ENCODE results near the gene TAS2R31. TPM values are rescaled to one million over a fixed set of nuclear protein-coding genes. Genes with fewer than 3 reads are reported as not detected.
A peak's percentile ranks its signal among the peaks of the same experiment; 100 is the strongest.

The TAS2R31 gene
- total RNA-seq (2021; ENCODE audit: unreplicated experiment) = 1.7 TPM
- polyA plus RNA-seq (2012) = 0.05 and 0.07 TPM in 2 replicates
- percentile 87 among the genes with signal in this experiment for Bru-seq, nascent RNA
- percentile 75 among the genes with signal in this experiment for BruChase-seq, experiment 1, labeled RNA remaining after a 6-hour chase
- BruChase-seq, experiment 2, labeled RNA remaining after a 2-hour chase = percentile 93 among the genes with signal in this experiment
- long read RNA-seq = 0 reads

- H3K79me2 ChIP-seq (ENCODE audit: insufficient read depth, low read length) = 0 out of 2 replicates have a peak, but pooled peaks cover 2% of the 10 kb centered on the region
- ATAC-seq = no peak
- BruUV-seq (replicated peaks) = no TSS peak
- no peak within 1 kb of the TSS for H3K9ac ChIP-seq (ENCODE audit: low read length)
- no peaks in the 10 kb centered on the region for H3K9me2 ChIP-seq (ENCODE audit: insufficient read depth)
- DNase-seq (ENCODE audit: low read depth, low spot score) = no peak
- no peak within 1 kb of the TSS for H3K27ac ChIP-seq (ENCODE audit: low read depth, low read length)
- RAD21 ChIA-PET (ENCODE audit: low non-redundant PET in 1 of 2, low total read pairs in 2 of 2, uncharacterized antibody in 2 of 2, unreplicated experiment in 2 of 2) = no interaction called here
- peaks cover 0 to 10% of the 10 kb centered on the region in 2 experiments; a peak in 1 of 4 replicates for H3K36me3 ChIP-seq (ENCODE audit: control insufficient read depth in 1 of 2, insufficient read depth in 2 of 2, low read length in 2 of 2)
- no peaks in the 10 kb centered on the region for H3K9me3 ChIP-seq (ENCODE audit: control insufficient read depth in 1 of 2, insufficient read depth in 1 of 2, low read depth in 1 of 2, low read length in 2 of 2)
- POLR2A ChIA-PET = no interaction called here
- CTCF ChIA-PET = no interaction called here
- no peak within 1 kb of the TSS for H3K4me3 ChIP-seq (replicated peaks in 1 of 2; ENCODE audit: low read depth in 1 of 2, low read length in 2 of 2)
- no peak within 1 kb of the TSS for H2AFZ ChIP-seq (ENCODE audit: low read depth, low read length, poor library complexity, severe bottlenecking)
- H4K20me1 ChIP-seq (ENCODE audit: insufficient read depth) = no peaks in the 10 kb centered on the region
- no peaks in the 10 kb centered on the region for H3K4me1 ChIP-seq (ENCODE audit: control insufficient read depth in 1 of 2, insufficient read depth in 2 of 2, low read length in 2 of 2)
- TF ChIP-seq EZH2 (IDR thresholded peaks at IDR 0.05) = no peak
- no peak for TF ChIP-seq REST (IDR thresholded peaks at IDR 0.05; ENCODE audit: low read depth)
- no peak for TF ChIP-seq RAD21 (IDR thresholded peaks at IDR 0.05; ENCODE audit: low read depth)
- no peak for TF ChIP-seq SP1 (IDR thresholded peaks at IDR 0.05; ENCODE audit: low read depth)
- no peak for TF ChIP-seq ELF1 (IDR thresholded peaks at IDR 0.05; ENCODE audit: borderline replicate concordance, low read depth)
- TF ChIP-seq TCF7L2 (IDR thresholded peaks at IDR 0.05; ENCODE audit: borderline replicate concordance, extremely low read depth, insufficient read depth, insufficient read length) = no peak
- TF ChIP-seq EZH2phosphoT487 (IDR thresholded peaks at IDR 0.05; ENCODE audit: borderline replicate concordance) = no peak
- no peak for TF ChIP-seq ZFX (IDR thresholded peaks at IDR 0.05)
- TF ChIP-seq CTCF (IDR thresholded peaks at IDR 0.05 in 2 of 3, conservative IDR thresholded peaks at IDR 0.05 in 1 of 3; ENCODE audit: borderline replicate concordance in 1 of 3, insufficient read depth in 1 of 3, low read depth in 2 of 3, low read length in 2 of 3) = no peak
- no peak for TF ChIP-seq POLR2AphosphoS5 (IDR thresholded peaks at IDR 0.05; ENCODE audit: low read depth, low read length)
- no peak for TF ChIP-seq POLR2A (IDR thresholded peaks at IDR 0.05; ENCODE audit: borderline replicate concordance, extremely low read depth, insufficient read depth, insufficient read length)
- no peak for TF ChIP-seq ZNF274 (IDR thresholded peaks at IDR 0.05; ENCODE audit: low read depth, low read length)
- no peak for TF ChIP-seq FOSL1 (IDR thresholded peaks at IDR 0.05; ENCODE audit: low read depth)
- TF ChIP-seq EGR1 (IDR thresholded peaks at IDR 0.05; ENCODE audit: low read depth) = no peak
- no peaks in the 10 kb centered on the region for H3K27me3 ChIP-seq (ENCODE audit: insufficient read depth, low read length)
- H3K4me2 ChIP-seq (ENCODE audit: low read length) = no peak within 1 kb of the TSS
- intact Hi-C loops (cut with micrococcal nuclease) = no loop called here
Observed at GRCh38 chr12:11031307-11031706, at the start of gene TAS2R31. Gene TAS2R31, minus strand, starts transcription at chr12:11031407. Its CDS starts 72 bp downstream, at chr12:11031335.

Measured in HCT116 (cell line).